GM19035 (cell line): ENCODE measurements around the gene CDYL2.
"Not testable (repeated sequence)": the region's sequence is repeated elsewhere in the genome, so short reads cannot be mapped to it uniquely, and the experiment has no call there.

Experiments used
- ATAC-seq: cut with Tn5 transposase; IDR thresholded peaks from one replicate; pipeline ENCODE4 v1.9.1; 2021; ENCODE audit not compliant: unreplicated experiment

The CDYL2 gene, protein sequence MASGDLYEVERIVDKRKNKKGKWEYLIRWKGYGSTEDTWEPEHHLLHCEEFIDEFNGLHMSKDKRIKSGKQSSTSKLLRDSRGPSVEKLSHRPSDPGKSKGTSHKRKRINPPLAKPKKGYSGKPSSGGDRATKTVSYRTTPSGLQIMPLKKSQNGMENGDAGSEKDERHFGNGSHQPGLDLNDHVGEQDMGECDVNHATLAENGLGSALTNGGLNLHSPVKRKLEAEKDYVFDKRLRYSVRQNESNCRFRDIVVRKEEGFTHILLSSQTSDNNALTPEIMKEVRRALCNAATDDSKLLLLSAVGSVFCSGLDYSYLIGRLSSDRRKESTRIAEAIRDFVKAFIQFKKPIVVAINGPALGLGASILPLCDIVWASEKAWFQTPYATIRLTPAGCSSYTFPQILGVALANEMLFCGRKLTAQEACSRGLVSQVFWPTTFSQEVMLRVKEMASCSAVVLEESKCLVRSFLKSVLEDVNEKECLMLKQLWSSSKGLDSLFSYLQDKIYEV

DNA sequence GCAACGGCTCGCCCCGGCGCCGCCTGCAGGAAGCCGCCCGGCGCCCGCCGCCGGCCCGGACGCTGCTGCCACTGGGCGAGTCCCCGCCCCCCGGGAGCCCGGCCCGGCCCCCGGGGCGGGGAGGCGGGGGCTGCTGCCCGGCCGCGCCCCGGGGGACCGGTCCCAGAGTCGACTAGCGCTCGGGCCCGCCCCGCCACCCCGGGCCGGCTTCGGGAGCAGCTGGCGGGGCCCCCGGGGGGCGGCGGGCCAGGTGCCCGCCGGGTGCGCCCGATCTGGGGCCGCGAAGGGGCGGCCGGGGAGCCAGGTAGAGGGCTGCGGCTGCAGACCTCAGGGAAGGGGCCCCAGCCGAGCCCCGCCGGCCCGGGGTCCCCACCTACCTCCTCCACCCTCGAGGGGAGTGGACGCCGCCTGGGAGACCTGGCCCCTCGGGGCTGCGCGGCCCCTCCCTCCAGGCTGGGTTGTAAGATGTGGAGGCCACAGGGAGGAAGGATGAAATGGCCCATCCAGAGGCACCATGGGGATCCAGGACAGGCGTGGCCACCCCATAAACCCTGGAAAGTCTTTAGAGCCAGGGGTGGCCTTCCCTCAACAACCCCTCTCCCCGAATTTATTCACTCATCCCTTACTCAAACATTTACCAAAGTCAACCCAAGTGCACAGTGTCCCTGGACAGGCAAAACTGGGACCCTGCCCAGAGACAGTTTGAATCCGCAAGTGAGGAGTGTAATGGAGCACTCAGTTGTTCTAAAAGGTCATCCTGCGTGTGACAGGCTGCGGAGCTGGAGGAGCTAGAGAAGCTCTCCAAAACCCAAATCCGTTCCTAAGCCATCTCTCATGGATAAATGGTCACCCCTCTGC lies at the start of gene CDYL2:
Gene CDYL2, minus strand, starts transcription at position 73 of the 858 bp plus-strand sequence. CDS start 425 bp downstream, outside the sequence.
- peak; percentile 65 for ATAC-seq

DNA sequence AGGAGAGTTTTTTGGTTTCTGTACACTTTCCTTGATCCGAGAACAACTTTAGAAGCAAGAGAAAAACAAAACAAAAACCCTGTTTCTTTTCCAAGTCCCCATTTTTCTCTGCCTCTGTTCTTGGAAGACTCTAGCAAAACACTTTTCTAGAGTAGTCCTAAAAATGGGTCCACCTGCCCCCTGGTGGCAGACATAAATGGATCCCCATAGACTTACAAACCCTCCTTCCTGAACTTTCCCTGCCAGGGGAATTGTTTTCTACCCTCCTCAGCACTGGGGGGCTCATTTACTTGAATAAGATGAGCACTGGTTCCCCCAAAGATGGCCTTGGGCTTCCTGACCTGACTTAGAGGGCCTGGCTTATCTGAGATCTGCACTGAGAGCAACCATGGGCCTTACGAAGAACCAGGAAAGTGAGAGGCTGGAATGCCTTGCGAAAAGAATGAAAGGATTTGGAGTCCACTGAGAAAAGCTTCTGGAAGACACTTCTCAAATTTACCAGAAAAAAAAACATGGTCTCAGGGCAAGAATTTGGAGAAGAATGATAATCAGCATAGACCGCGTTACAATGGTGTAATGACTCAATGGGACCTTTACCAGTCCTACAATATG lies 48.0 kb upstream of the CDYL2 start:
- ATAC-seq = no peak

- no peak for ATAC-seq
Observed at GRCh38 chr16:80851831-80852230, 47.4 kb upstream of the CDYL2 start.

DNA sequence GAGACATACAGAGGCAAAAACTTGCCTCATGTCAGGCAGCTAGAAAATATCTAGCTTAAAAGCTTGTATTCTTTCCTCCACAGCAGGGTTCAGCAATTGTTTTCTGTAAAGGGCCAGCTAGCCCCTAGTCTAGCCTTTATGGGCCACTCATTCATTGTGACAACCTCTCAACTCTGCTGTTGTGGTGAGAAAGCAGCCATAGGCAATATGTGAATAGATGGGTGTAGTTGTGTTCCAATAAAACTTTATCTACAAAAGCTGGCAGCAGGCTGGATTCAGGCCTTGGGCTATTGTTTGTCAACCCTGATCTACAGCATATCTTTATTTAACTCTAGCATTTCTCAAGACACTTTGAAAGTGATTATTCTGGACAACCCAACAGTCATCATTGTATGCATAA lies 46.4 kb upstream of the CDYL2 start:
- ATAC-seq = no peak

DNA sequence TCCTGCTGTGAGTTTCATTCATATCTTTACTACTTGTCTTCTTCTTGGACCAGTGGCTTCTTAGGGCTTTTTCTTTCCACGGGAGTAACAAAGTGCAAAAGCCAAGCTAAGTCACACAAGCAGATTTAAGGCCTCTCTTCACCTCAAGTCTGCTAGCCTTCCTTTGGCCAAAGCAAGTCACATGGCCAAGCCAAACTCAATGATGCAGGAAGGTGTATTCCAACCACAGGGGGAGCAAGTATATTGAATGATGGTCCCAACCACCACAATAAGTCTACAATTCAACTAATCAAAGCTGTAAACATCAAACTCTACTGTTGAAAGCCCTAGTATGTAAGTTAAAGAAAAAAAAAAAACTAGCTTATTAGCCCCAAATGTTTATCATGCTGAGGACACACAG lies 44.5 kb upstream of the CDYL2 start:
- no peak for ATAC-seq

DNA sequence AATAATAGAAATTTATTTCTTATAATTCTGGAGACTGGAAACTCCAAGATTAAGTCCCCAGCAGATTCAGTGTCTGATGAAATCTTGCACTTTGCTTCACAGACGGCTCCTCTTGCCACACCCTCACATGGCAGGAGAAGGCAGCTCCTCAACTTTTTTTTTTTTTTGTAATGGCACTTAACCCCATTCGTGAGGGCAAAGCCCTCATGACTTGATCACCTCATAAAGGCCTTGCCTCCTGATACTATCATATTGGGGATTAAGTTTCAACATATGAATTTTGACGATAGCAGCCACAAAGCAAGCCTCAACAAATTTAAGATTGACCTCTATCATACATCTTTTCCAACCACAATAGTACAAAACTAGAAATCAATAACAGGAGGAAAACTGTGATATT lies 42.3 kb upstream of the CDYL2 start:
- ATAC-seq = no peak

GRCh38 chr16:80846275-80846674 lies 41.9 kb upstream of the CDYL2 start:
- ATAC-seq = no peak

GRCh38 chr16:80844395-80844794 lies 40.0 kb upstream of the CDYL2 start:
- ATAC-seq = no peak

DNA sequence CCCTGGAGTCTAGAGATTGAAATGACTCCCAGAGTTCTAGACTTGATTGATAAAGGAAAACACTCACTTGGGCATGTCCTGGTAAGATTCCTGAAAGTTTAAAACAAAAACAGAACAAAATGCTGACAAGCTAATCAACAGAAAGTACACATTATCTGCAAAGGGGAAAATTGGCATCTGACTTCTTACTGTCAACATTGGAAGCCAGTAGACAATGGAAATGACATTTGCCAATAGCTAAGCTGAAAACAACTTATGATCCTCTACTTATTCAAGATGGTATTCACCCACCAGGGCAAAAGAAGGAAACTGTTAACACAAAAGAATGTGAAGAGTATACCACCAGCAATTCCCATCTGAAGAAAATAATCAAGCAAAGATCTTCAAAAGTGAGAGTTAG lies 36.8 kb upstream of the CDYL2 start:
- ATAC-seq = no peak

GRCh38 chr16:80837533-80838147 lies 33.2 kb upstream of the CDYL2 start:
- ATAC-seq = no peak

DNA sequence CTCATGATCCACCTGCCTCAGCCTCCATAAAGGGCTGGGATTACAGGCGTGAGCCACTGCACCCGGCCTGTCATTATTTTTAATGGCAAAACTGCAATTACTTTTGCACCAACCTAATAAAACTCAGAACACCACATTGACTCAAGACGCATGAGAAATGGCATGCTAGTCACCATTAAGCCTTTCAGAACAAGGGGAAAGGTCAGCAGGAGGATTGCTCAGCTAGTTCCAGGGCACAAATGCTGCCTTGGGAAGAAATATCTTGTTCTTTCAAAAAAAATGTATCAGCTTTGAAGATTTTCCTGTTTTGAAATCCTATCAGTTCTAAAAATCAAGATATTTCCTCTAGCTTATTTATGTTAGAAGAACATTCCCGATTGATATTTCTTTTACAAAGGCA lies 32.4 kb upstream of the CDYL2 start:
- no peak for ATAC-seq

DNA sequence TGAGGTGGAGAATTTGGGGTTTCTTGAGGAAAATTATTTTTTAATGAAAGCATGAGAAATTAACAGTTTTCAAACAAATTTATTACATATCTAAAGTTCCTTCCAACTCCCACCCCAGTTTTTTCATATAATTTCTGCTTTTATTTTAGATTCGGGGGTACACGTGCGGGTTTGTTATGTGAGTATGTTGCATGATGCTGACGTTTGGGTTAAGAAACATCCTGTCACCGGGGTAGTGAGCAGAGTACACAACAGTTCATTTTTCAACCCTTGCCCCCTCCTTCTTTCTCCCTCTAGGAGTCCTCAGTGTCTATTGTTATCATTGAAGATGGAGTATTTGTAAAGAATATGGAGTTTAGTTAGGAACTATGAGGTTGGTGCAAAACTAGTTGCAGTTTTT lies 31.8 kb upstream of the CDYL2 start:
- ATAC-seq = no peak

DNA sequence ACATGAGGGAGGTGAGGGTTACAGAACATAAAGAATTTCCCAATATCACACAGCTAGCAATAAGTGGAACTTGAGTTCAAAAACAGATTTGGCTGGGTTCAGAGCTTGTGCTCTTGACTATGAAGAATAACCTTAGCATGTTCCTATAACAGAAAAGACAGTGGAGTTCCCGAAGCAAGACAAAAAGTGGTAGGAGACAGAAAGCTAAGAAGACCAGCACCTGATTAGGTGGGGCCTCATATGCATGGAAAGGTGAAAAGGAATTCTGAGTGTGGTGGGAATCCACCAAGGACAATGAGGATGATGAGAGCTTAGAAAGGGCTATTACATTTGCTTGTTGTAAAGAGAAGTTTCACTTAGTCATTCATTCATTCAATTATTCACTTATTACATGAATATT lies 26.6 kb upstream of the CDYL2 start:
- no peak for ATAC-seq

- no peak for ATAC-seq
Observed at GRCh38 chr16:80828495-80828894, 24.1 kb upstream of the CDYL2 start.

GRCh38 chr16:80827007-80827406 lies 22.6 kb upstream of the CDYL2 start:
- ATAC-seq = no peak

DNA sequence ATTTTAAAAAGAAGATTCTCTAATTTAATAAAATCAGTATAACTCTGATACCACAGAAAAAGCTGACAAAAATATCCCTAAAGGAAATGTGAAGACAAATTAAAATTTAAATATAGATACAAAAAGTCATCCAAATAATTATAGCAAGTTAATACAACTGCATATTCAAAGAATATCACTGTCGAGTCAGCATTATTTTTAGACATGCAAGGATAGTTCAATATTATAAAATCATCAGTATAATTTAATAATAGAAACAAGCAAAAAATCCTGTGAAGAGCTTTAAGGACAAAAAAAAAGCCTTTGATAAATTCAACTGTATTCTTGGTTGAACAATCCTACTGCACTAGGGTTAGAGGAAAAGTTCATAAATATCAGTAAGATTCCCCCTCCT lies 21.0 kb upstream of the CDYL2 start:
- no peak for ATAC-seq

DNA sequence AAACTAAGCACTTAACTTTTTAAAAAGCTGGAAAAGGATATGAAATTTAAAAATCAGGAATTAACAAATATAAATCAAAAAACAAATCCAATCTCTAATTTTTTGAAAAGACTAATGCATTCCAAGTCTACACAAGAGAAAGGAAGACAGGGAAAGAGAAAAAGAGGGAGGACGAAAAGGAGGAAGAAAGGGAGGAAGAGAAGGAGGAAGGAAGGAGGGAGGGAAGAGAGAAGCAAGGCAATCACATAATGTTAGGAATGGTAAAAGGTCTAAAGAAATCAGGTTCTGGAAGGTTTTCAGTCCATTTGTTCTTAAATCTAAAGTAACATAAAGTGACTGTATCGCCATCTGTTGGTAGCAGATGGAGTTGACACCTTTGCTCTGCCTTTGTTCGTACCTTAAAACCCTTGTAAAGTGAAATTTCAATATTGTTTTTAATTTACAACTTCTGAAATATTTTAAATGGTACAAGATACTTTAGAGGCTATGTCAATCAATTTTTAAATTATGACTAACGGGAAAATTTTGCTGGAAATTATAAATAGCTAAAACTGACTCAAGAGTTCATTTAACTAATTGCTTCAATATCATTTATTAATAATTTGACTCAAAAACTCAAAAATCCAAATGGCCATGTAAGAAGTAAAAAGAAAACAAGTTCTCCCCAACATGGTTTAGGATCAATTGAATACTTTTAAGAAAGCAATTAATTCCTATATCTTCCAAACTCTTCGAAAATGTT lies 20.4 kb upstream of the CDYL2 start:
- no peak for ATAC-seq

DNA sequence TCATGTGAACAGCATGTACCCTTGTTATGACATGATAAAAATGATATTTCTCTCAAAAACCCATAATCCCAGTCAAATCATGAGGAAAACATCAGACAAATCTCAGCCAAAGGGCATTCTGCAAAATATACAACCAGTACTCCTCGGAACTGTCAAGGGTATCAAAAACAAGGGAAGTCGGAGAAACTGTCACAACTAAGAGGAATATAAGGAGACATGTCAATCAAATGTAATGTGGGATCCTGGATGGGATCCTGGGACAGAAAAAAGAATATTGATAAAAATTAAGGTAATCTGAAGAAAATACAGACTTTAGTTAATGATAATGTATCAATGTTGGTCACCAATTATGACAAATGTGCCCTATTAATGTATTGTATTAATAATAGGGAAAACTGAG lies 15.6 kb upstream of the CDYL2 start:
- no peak for ATAC-seq

DNA sequence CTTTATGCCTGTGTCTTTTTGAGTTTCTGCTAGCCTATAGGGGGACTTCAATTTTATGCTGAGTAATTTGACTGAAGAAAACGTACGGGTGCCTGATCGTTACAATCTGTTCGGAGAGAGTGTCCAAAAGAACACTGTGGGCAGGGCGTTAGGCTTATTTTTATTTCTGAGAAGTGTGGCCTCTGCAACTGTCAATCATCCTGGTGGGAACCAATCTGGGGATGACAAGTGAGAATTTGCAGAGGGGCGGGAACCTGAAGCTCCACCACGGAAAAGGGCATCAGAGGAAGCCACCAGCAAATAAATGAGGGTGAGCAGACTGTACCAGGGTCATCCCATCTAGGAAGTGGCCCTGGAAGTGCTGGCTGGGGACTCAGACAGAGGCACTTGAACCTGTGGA lies 12.0 kb upstream of the CDYL2 start:
- ATAC-seq = no peak

- ATAC-seq = not testable (repeated sequence)
Observed at GRCh38 chr16:80815278-80815677, 10.9 kb upstream of the CDYL2 start.
